Measurements from ENCODE around the gene NEK4.
A peak's percentile ranks its signal among the peaks of the same experiment; 100 is the strongest.

The NEK4 gene

GRCh38 chr3:52705438-52705687 lies 65.4 kb downstream of the NEK4 start (continued):
- TF ChIP-seq TSHZ1 (tag by site-specific recombination; IDR thresholded peaks at IDR 0.05; ENCODE audit: borderline replicate concordance) (no peak), ZNF239 (tag by site-specific recombination; IDR thresholded peaks at IDR 0.05) (no peak), ZNF768 (tag by site-specific recombination; IDR thresholded peaks at IDR 0.05) (no peak), ZNF530 (tag by site-specific recombination; IDR thresholded peaks at IDR 0.05; ENCODE audit: low read depth) (no peak), ZNF670 (tag by site-specific recombination; IDR thresholded peaks at IDR 0.05; ENCODE audit: low read depth) (no peak), ZBTB8A (tag by site-specific recombination; IDR thresholded peaks at IDR 0.05) (no peak), EGR2 (tag by site-specific recombination; IDR thresholded peaks at IDR 0.05; ENCODE audit: low read depth) (no peak), ZIC2 (tag by site-specific recombination; IDR thresholded peaks at IDR 0.05) (no peak), ZNF596 (tag by site-specific recombination; IDR thresholded peaks at IDR 0.05) (no peak), ZNF548 (tag by site-specific recombination; IDR thresholded peaks at IDR 0.05) (no peak), ZNF660 (tag by site-specific recombination; IDR thresholded peaks at IDR 0.05) (0 out of 2 replicates have a peak, but pooled peaks have one; percentile 11), ZNF423 (tag by site-specific recombination; IDR thresholded peaks at IDR 0.05) (no peak)
- TF ChIP-seq, protein P1, sequence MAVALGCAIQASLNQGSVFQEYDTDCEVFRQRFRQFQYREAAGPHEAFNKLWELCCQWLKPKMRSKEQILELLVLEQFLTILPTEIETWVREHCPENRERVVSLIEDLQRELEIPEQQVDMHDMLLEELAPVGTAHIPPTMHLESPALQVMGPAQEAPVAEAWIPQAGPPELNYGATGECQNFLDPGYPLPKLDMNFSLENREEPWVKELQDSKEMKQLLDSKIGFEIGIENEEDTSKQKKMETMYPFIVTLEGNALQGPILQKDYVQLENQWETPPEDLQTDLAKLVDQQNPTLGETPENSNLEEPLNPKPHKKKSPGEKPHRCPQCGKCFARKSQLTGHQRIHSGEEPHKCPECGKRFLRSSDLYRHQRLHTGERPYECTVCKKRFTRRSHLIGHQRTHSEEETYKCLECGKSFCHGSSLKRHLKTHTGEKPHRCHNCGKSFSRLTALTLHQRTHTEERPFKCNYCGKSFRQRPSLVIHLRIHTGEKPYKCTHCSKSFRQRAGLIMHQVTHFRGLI (tag by site-specific recombination; IDR thresholded peaks at IDR 0.05), result peak; percentile 98
- TF ChIP-seq, protein P2, sequence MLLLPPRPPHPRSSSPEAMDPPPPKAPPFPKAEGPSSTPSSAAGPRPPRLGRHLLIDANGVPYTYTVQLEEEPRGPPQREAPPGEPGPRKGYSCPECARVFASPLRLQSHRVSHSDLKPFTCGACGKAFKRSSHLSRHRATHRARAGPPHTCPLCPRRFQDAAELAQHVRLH (tag by site-specific recombination; IDR thresholded peaks at IDR 0.05), result no peak

DNA sequence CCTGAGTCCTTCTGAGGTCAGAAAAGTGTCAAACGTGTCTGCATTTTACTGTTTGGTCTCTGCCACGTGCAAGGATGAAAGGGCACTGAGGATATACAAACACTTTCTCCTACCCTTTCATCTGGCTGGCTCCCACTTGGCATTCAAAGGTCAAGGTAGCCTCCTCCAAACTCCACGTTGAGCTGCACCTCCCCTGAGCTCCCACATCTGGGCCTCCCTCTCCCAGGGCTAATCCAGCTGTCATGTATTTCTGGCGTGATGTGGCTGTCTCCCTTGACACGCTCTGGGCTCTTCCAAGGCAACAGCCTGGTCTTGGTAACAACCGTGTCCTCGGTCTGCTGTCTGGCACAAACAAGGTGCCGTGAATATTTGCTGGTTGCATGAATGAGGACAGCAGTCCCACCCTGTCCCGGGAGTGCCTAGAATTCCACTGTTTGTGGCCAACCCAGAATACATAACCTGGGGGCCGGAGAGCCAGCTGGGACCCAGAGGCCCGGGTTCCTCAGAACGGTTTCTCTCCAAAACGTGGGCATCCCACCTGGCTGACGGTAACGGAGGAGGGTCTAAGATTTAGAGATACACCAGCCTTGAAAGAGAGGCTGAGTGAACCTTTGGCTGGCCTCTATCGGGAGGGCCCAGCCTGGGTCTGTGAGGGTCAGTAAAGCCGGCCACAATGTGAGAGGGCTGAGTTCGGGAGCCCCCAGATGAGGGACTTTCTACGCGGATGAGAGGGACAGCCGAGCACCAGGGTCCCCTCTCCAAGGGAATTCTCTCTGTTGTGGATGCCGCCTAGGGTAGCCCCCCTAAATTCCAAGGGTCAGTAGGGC lies 65.9 kb downstream of the NEK4 start:
- TF ChIP-seq ZNF341 (tag by site-specific recombination; IDR thresholded peaks at IDR 0.05; ENCODE audit: low read depth) (peak; percentile 93), ZNF274 (IDR thresholded peaks at IDR 0.05; ENCODE audit: low read length) (no peak), ZNF274 (tag by site-specific recombination; IDR thresholded peaks at IDR 0.05; ENCODE audit: borderline replicate concordance) (no peak), MZF1 (tag by site-specific recombination; IDR thresholded peaks at IDR 0.05; ENCODE audit: borderline replicate concordance) (no peak), ZBTB20 (tag by site-specific recombination; IDR thresholded peaks at IDR 0.05) (peak; percentile 99), PRDM1 (tag by site-specific recombination; IDR thresholded peaks at IDR 0.05) (peak; percentile 62), ZBTB48 (tag by site-specific recombination; IDR thresholded peaks at IDR 0.05) (0 out of 2 replicates have a peak, but pooled peaks have one; percentile 23), ZBTB17 (tag by site-specific recombination; IDR thresholded peaks at IDR 0.05) (peak; percentile 95), HIC1 (tag by site-specific recombination; IDR thresholded peaks at IDR 0.05) (no peak), GLIS2 (tag by site-specific recombination; IDR thresholded peaks at IDR 0.05) (no peak), ZNF596 (tag by site-specific recombination; IDR thresholded peaks at IDR 0.05) (no peak), ZNF473 (tag by site-specific recombination; IDR thresholded peaks at IDR 0.05) (no peak), ZNF600 (tag by site-specific recombination; IDR thresholded peaks at IDR 0.05) (peak; percentile 45; the same call in 1 of the 2 replicates), GLIS1 (tag by site-specific recombination; IDR thresholded peaks at IDR 0.05) (peak; percentile 79)
- TF ChIP-seq, protein P3, sequence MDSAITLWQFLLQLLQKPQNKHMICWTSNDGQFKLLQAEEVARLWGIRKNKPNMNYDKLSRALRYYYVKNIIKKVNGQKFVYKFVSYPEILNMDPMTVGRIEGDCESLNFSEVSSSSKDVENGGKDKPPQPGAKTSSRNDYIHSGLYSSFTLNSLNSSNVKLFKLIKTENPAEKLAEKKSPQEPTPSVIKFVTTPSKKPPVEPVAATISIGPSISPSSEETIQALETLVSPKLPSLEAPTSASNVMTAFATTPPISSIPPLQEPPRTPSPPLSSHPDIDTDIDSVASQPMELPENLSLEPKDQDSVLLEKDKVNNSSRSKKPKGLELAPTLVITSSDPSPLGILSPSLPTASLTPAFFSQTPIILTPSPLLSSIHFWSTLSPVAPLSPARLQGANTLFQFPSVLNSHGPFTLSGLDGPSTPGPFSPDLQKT (IDR thresholded peaks at IDR 0.05; ENCODE audit: borderline replicate concordance, low read depth, low read length), result no peak
- peaks cover 3% of the 10 kb centered on the region; the same call in 1 of the 2 replicates for H3K4me1 ChIP-seq (ENCODE audit: control insufficient read depth, insufficient read depth, low read length)
- POLR2A ChIA-PET, result interaction anchor here (0.9 to 3.3 kb wide), 5 partner anchors 7 to 169 kb away, joined by 3 to 13 read pairs (median 4); partner anchors contain the start of genes GNL3, NEK4, PBRM1 and UQCC5
- no peaks in the 10 kb centered on the region for H3K9me3 ChIP-seq (ENCODE audit: control insufficient read depth, insufficient read depth, low read depth, low read length)
- peak overlapping the region; percentile 100 for H3K4me3 ChIP-seq (ENCODE audit: low read depth, low read length)
- CTCF ChIA-PET, result no interaction called here
- peaks cover 14 to 25% of the 10 kb centered on the region in 2 experiments for H3K36me3 ChIP-seq (ENCODE audit: control insufficient read depth in 2 of 2, insufficient read depth in 1 of 2, low read length in 2 of 2)
- peak overlapping the region; percentile 64; the same call in 1 of the 2 replicates for H3K27ac ChIP-seq (ENCODE audit: extremely low read depth, low read depth, low read length)
